ENCODE data around the gene DIAPH1. TPM values are rescaled to one million over a fixed set of nuclear protein-coding genes. Genes with fewer than 3 reads are reported as not detected.

Gene DIAPH1
- total RNA-seq, 3 donors from 2014 or later = 58.8 to 64.8 (median 63.6) TPM

DNA sequence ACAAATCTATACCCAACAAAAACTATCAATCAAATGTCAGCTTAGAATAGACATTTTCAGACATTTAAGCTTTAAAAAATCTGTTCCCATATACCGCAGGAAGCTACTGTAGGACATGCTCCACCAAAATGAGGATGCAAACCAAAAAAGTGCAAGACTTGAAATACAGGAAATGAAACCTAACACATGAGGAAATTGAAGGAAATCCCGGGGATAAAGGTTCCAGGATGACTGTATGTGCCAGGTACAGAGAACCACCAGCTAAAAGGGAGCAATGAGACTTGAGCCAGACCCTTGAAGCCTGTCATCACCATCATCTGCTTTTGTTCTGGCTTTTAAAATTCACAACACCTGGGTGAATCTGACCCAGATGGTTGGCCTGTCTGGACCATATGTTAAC, 21.4 kb downstream of the DIAPH1 start:
- Histone ChIP-seq H3K4me3 (no peak overlapping the region), H3K4me1 (no peaks in the 10 kb centered on the region), H3K9me3 (no peaks in the 10 kb centered on the region), H3K36me3 (no peaks in the 10 kb centered on the region), H3K27me3 (no peaks in the 10 kb centered on the region), H3K27ac (no peak overlapping the region)
- no peak for TF ChIP-seq POLR2A (IDR thresholded peaks at IDR 0.05)
- TF ChIP-seq, protein P1, sequence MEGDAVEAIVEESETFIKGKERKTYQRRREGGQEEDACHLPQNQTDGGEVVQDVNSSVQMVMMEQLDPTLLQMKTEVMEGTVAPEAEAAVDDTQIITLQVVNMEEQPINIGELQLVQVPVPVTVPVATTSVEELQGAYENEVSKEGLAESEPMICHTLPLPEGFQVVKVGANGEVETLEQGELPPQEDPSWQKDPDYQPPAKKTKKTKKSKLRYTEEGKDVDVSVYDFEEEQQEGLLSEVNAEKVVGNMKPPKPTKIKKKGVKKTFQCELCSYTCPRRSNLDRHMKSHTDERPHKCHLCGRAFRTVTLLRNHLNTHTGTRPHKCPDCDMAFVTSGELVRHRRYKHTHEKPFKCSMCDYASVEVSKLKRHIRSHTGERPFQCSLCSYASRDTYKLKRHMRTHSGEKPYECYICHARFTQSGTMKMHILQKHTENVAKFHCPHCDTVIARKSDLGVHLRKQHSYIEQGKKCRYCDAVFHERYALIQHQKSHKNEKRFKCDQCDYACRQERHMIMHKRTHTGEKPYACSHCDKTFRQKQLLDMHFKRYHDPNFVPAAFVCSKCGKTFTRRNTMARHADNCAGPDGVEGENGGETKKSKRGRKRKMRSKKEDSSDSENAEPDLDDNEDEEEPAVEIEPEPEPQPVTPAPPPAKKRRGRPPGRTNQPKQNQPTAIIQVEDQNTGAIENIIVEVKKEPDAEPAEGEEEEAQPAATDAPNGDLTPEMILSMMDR (IDR thresholded peaks at IDR 0.05) = no peak
- no peak for TF ChIP-seq POLR2AphosphoS5 (IDR thresholded peaks at IDR 0.05)
- DNase-seq (ENCODE audit: low spot score in 2 of 2) = no peak
- intact Hi-C loops (cut with DNase I; ENCODE audit: low total_unique reads) = no loop called here

- Histone ChIP-seq H3K27ac (no peak overlapping the region), H3K27me3 (no peaks in the 10 kb centered on the region), H3K4me3 (no peak overlapping the region), H3K4me1 (no peaks in the 10 kb centered on the region), H3K9me3 (no peaks in the 10 kb centered on the region), H3K36me3 (no peaks in the 10 kb centered on the region)
- intact Hi-C loops (cut with DNase I; ENCODE audit: low total_unique reads) = no loop called here
- TF ChIP-seq, protein P1 (IDR thresholded peaks at IDR 0.05) = no peak
- TF ChIP-seq POLR2AphosphoS5 (IDR thresholded peaks at IDR 0.05) = no peak
- no peak for DNase-seq (ENCODE audit: low spot score in 2 of 2)
These were observed 21.9 kb downstream of the DIAPH1 start for GRCh38 chr5:141596867-141597266.

GRCh38 chr5:141590127-141590526, 28.7 kb downstream of the DIAPH1 start:
- Histone ChIP-seq H3K27me3 (no peaks in the 10 kb centered on the region), H3K4me3 (no peak overlapping the region), H3K4me1 (no peaks in the 10 kb centered on the region), H3K36me3 (no peaks in the 10 kb centered on the region), H3K9me3 (no peaks in the 10 kb centered on the region), H3K27ac (no peak overlapping the region)
- TF ChIP-seq POLR2AphosphoS5 (IDR thresholded peaks at IDR 0.05) = no peak
- TF ChIP-seq, protein P1 (IDR thresholded peaks at IDR 0.05) = no peak
- TF ChIP-seq POLR2A (IDR thresholded peaks at IDR 0.05) = no peak
- intact Hi-C loops (cut with DNase I; ENCODE audit: low total_unique reads) = loop anchor here (2.0 kb wide), 1 partner anchor 23 kb away; no protein-coding TSS in a partner anchor
- DNase-seq (ENCODE audit: low spot score in 2 of 2) = no peak

DNA sequence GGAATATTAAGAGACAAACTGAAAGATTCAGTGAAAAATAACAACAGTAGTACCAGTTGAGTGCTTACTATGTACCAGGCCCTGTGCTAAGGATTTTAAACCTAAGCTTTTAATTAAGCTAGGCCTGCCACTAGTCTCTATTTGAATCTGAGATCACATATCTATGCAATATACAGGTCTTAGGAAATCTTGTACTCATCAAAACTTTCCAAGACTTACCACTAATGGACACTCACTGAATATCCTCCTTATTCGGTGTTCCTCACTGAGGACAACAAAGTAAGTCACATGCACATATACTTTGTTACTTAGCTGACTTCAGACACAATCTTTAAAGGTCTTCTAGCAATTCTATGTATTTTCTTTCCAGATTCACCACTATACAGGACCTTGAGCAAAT, 32.6 kb downstream of the DIAPH1 start:
- intact Hi-C loops (cut with DNase I; ENCODE audit: low total_unique reads) = no loop called here
- no peak overlapping the region for H3K4me3 ChIP-seq
- TF ChIP-seq POLR2AphosphoS5 (IDR thresholded peaks at IDR 0.05) = no peak
- TF ChIP-seq, protein P1 (IDR thresholded peaks at IDR 0.05) = no peak
- TF ChIP-seq POLR2A (IDR thresholded peaks at IDR 0.05) = no peak
- H3K27me3 ChIP-seq = no peaks in the 10 kb centered on the region
- no peaks in the 10 kb centered on the region for H3K9me3 ChIP-seq
- no peak overlapping the region for H3K27ac ChIP-seq
- H3K36me3 ChIP-seq = no peaks in the 10 kb centered on the region
- H3K4me1 ChIP-seq = no peaks in the 10 kb centered on the region
- no peak for DNase-seq (ENCODE audit: low spot score in 2 of 2)

GRCh38 chr5:141585594-141585993, 33.2 kb downstream of the DIAPH1 start:
- H3K27ac ChIP-seq = no peak overlapping the region
- no peaks in the 10 kb centered on the region for H3K27me3 ChIP-seq
- no peaks in the 10 kb centered on the region for H3K9me3 ChIP-seq
- peaks cover 5% of the 10 kb centered on the region for H3K36me3 ChIP-seq
- DNase-seq (ENCODE audit: low spot score in 2 of 2) = no peak
- no peaks in the 10 kb centered on the region for H3K4me1 ChIP-seq
- intact Hi-C loops (cut with DNase I; ENCODE audit: low total_unique reads) = no loop called here
- TF ChIP-seq POLR2AphosphoS5 (IDR thresholded peaks at IDR 0.05) = no peak
- TF ChIP-seq, protein P1 (IDR thresholded peaks at IDR 0.05) = no peak
- no peak for TF ChIP-seq POLR2A (IDR thresholded peaks at IDR 0.05)
- H3K4me3 ChIP-seq = no peak overlapping the region

All from breast epithelium (tissue), 4 donors.